Activated CD8-positive, alpha-beta memory T cell treated with anti-CD3 and anti-CD28 coated beads for 48 hours (primary cell): ENCODE results near the gene RUVBL2.
A peak's percentile ranks its signal among the peaks of the same experiment; 100 is the strongest.

Experiments used
- DNase-seq, 3 experiments: peaks; one replicate each; pipeline ENCODE4 v3.0.0-alpha.2; 2020; ENCODE audit warnings: low read depth in 2 of 3, low spot score in 2 of 3

RUVBL2 gene

GRCh38 chr19:48993175-48994034, at the start of gene RUVBL2, which contains the start of gene GYS1:
TSS of gene RUVBL2 (plus strand) at chr19:48993887. CDS start at chr19:48993912, 25 bp downstream.
TSS of gene GYS1 (minus strand) at chr19:48993309. CDS start at chr19:48993112, 197 bp downstream.
- peak; percentile 97 to 99 (median 98) for DNase-seq

GRCh38 chr19:48945415-48945814, 48.3 kb upstream of the RUVBL2 start:
- no peak for DNase-seq

DNA sequence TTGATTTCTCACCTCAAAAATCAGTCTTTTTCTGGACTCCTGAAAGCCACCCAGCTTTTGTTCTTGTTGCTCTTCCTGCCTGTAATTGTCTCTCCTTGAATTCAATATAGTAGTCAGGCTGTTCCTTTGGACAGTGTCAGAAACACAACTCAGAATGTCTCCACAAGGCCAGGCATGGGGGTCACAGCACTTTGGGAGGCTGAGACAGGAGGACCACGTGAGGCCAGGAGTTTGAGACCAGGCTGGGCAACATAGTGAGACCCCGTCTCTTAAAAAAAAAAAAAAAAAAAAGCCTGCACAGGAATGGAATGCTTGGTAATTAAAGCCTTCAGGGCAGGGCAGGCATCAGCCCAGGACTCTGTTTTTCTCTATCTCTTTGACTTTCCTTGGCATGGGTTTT, 47.9 kb upstream of the RUVBL2 start:
- no peak for DNase-seq

GRCh38 chr19:48946463-48947257, 47.0 kb upstream of the RUVBL2 start:
- no peak for DNase-seq

- DNase-seq, result no peak
These were observed 46.5 kb upstream of the RUVBL2 start for GRCh38 chr19:48947258-48947542.

- DNase-seq, result no peak
These were observed 43.5 kb upstream of the RUVBL2 start for GRCh38 chr19:48950159-48950558.

GRCh38 chr19:48950830-48951519, 42.7 kb upstream of the RUVBL2 start:
- no peak for DNase-seq

DNA sequence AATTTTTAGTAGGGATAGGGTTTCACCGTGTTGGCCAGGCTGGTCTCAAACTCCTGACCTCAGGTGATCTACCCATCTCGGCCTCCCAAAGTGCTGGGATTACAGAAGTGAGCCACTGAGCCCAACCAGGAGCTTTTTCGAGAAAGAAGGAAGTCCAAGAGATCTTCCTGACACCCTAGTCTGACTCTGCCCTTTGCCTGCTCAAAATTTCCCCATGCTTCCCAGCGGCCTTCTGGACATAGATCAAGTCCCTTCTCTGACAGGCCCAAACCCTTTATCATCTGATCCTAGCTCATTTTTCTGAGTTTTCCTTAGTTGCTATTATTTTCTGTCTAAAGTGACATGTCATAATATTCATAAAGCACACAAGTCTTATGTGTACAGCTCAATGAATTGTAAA, 40.5 kb upstream of the RUVBL2 start:
- no peak for DNase-seq

GRCh38 chr19:48953990-48954594, 39.6 kb upstream of the RUVBL2 start:
- no peak for DNase-seq

DNA sequence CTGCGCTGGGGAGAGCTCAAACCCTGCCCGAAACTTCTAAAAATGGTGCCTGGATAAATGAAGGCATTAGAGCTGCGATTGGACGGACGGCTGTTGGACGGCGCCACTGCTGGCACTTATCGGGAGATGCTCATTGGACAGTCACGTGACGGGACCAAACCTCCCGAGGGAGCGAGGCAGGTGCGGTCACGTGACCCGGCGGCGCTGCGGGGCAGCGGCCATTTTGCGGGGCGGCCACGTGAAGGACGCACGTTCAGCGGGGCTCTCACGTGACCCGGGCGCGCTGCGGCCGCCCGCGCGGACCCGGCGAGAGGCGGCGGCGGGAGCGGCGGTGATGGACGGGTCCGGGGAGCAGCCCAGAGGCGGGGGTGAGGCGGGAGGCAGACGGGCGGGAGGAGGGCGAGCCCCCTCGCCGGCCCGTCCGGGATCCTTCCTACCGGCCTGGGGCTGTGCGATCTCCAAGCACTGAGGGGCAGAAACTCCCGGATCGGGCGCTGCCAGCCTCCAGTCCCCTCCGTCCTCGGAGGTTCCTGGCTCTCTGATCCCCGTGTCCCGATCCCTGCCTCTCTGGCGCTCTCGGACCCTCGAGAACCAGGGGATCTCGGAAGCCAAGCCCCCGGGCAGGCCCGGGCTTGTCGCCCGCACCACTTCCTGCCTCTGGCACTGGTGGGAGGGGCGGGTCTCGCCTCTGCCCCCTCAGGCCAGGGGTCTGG, 38.9 kb upstream of the RUVBL2 start, which contains the start of gene BAX:
BAX (plus strand) TSS at position 281 of the 713 bp plus-strand sequence; CDS start at position 335, 54 bp downstream.
- peak; percentile 89 to 93 (median 92) for DNase-seq

GRCh38 chr19:48955308-48955958, 38.3 kb upstream of the RUVBL2 start:
- DNase-seq, result no peak

DNA sequence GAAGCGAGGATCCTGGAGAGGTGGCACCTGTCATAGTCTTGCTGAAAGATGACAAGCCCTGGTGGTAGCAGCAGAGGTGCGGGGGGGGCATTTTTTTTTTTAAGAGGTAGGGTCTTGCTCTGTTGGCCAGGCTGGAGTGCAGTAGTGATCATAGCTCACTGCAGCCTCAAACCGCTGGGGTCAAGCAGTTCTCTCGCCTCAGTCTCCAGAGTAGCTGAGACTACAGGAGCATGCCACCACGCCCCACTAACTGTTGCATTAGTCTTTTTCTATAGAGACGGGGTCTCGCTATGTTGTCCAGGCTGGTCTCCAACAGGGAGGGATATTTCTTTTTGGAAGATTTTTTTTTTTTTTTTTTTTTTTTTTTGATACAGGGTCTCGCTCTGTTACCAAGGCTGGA, 35.7 kb upstream of the RUVBL2 start:
- DNase-seq, result no peak

DNA sequence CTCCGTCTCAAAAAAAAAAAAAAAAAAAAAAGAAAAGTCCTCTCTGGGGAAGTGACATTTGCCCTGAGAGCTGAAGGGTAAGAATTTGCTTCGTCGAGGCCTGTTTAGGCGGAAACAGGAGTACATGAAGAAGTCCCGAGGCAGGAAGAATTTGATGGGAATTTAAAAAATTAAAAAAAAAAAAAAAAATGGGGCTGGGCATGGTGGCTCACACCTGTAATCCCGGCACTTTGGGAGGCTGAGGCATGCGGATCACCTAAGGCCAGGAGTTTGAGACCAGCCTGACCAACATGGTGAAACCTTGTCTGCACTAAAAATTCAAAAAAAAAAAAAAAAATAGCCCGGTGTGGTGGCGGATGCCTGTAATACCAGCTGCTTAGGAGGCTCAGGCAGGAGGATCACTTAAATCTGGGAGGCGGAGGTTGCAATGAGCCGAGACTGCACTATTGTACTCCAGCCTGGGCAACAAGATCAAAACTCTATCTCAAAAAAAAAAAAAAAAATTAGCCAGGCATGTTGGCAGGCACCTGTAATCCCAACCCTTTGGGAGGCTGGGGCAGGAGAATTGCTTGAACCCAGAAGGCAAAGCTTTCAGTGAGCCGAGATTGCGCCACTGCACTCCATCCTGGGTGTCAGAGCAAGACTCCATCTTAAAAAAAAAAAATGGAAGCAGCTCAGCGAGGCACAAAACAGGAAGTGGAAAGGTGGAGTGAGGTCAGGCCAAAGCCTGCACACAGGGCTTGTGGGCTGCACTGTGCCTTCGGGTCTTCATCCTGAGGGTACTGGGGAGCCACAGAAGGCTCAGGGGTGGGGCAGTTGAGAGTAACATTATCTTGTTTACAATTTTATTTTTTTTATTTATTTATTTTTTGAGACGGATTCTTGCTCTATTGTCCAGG, 34.1 kb upstream of the RUVBL2 start:
- DNase-seq, result no peak

GRCh38 chr19:48961051-48961649, 32.5 kb upstream of the RUVBL2 start:
- no peak for DNase-seq

DNA sequence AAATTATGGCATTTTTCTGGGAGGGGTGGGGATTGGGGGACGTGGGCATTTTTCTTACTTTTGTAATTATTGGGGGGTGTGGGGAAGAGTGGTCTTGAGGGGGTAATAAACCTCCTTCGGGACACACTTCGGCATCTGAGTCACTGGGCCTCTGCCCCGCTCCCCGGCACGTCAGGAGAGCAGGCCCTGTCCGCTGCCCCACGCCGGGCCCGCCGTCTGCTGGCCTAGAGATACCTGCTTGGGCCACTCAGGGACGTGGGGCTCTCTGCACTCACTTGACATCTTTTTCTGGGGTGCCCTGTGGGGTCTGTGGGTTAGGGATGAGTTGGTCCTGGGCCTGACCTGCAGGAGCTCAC, 32.0 kb upstream of the RUVBL2 start:
- no peak for DNase-seq

DNA sequence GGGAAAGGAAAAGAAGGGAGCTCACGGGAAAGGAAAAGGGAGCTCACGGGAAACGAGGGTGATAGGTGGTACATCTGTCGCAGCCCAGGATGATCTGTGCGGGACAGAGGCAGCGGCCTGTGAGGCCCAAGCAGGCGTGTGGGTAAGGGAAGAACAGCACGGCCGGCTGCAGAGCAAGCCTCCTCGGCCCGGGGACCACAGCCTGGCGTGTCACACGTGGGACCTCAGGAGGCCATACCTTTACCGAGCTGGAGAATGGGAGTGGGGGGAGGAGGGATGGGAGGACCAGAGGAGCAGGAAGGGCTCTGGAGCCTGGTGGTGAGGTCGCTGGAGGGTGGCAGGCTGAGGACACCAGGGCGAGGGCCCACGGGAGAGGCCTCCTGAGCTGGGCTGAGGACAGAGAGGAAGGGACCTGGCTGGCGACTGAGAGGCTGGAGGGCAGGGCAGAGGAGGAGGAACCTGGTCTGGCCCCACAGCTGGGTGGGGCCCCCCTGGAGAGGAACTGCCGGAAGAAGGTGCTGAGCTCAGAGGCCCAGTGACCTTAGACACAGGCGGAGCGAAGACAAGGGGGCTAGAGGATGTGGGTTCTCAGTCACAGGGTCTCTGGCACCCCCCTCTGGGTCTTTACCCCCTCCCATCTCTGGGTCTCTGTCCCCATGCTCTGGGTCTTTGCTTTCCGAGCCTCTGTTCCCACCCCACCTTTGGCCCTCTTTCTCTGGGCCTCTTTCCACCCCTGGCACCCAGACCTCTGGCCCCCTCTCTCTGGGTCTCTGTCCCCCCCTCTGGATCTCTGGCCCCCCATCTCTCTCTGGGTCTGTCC, 31.4 kb upstream of the RUVBL2 start:
- DNase-seq, result no peak

- no peak for DNase-seq
These were observed 30.9 kb upstream of the RUVBL2 start for GRCh38 chr19:48962849-48963165.
